SK-N-SH (cell line): ENCODE measurements around the gene SORL1.

Experiments used
- ELF1 ChIP-seq: IDR thresholded peaks from 2 replicates; pipeline ENCODE4 v1.4.0; 2012
- NFIC ChIP-seq: IDR thresholded peaks from 2 replicates; pipeline ENCODE4 v1.4.0; 2012; ENCODE audit warnings: borderline replicate concordance
- TF ChIP-seq, protein P1 (sequence below): fragments of 200-600 bp; sonication (generic); IDR thresholded peaks from 2 replicates; pipeline ENCODE4 v1.6.1; 2017; ENCODE audit warnings: antibody characterized with exemption, mild to moderate bottlenecking, moderate library complexity

DNA sequence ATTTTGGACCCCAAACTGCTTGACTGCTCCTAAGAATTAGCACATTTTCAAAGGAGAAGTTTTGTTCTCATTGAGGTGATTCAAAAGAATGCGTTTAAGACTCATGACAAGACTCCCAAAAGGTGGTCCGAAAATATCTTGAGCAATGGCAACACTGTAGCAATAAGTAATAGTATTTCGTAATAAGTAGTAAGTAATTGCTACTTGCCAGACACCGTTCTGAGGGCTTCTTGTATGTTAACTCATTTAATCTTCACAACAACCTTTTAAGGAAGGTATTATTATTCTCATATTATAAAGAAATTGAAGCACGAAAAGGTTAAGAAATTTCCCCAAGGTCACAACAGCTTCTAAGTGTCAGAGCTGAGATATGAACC, 184.7 kb downstream of the SORL1 start:
- TF ChIP-seq ELF1 (no peak), NFIC (no peak)
- TF ChIP-seq, protein P1, sequence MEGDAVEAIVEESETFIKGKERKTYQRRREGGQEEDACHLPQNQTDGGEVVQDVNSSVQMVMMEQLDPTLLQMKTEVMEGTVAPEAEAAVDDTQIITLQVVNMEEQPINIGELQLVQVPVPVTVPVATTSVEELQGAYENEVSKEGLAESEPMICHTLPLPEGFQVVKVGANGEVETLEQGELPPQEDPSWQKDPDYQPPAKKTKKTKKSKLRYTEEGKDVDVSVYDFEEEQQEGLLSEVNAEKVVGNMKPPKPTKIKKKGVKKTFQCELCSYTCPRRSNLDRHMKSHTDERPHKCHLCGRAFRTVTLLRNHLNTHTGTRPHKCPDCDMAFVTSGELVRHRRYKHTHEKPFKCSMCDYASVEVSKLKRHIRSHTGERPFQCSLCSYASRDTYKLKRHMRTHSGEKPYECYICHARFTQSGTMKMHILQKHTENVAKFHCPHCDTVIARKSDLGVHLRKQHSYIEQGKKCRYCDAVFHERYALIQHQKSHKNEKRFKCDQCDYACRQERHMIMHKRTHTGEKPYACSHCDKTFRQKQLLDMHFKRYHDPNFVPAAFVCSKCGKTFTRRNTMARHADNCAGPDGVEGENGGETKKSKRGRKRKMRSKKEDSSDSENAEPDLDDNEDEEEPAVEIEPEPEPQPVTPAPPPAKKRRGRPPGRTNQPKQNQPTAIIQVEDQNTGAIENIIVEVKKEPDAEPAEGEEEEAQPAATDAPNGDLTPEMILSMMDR, result no peak
